Forelimb muscle (tissue), 1 donor: ENCODE results near the gene GRIK4. TPM values are rescaled to one million over a fixed set of nuclear protein-coding genes. Genes with fewer than 3 reads are reported as not detected.
"Not testable (repeated sequence)": the region's sequence is repeated elsewhere in the genome, so short reads cannot be mapped to it uniquely, and the experiment has no call there.

Experiments used
- DNase-seq: peaks from one replicate; pipeline ENCODE4 v3.0.0-alpha.2; 2013; ENCODE audit warnings: low read depth
- polyA plus RNA-seq: library from polyadenylated mRNA; unstranded; fragments of 120-200 nt; gene quantifications from one replicate; pipeline ENCODE4 v1.2.1, GENCODE V29; 2013; ENCODE audit not compliant: insufficient read length

Gene GRIK4
- polyA plus RNA-seq, 1 donor, result 0.23 TPM

GRCh38 chr11:120994091-120994859 lies 482.7 kb downstream of the GRIK4 start:
- DNase-seq, result no peak

GRCh38 chr11:120995184-120995583 lies 483.6 kb downstream of the GRIK4 start:
- DNase-seq, result no peak

DNA sequence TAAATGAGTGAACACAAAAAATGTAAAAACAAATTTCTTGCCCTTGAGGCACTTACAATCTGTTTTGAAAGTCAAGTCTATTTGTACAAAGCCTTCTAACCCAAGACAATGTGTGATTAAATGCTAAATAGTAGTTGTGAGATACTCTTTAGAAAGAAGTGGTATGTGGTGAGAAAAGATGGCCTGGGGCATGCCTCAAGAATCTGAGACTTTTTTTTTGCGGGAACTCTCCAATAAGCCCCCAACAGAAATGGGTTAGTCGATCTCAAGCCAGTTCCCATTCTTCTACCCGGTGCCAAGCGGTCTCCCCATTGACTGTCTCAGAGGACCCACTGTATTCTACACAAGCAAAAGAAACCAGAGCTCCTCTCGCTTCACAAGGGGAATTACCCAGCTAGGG lies 485.4 kb downstream of the GRIK4 start:
- DNase-seq, result no peak

DNA sequence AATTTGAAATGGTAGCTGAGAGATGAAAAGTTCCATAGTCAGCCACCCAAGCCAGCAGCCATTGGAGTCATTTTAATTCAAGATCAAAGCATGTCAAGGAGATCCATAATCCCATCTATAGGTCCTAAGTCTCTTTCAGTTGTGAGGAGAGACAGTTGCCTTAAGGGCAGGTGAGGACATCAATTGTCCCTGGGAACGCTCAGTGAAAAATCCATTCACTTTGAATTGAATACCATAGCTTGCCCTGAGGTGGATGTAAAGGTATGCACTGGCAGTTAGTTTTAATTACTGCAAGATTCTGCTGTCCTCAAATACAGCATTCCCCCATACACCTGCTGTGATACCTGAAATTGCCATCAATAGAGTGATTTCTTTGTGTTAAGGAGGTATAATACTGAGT lies 487.0 kb downstream of the GRIK4 start:
- DNase-seq, result no peak

GRCh38 chr11:121004206-121004840 lies 492.8 kb downstream of the GRIK4 start:
- no peak for DNase-seq

- no peak for DNase-seq
These were observed 495.4 kb downstream of the GRIK4 start for GRCh38 chr11:121006922-121007321.

DNA sequence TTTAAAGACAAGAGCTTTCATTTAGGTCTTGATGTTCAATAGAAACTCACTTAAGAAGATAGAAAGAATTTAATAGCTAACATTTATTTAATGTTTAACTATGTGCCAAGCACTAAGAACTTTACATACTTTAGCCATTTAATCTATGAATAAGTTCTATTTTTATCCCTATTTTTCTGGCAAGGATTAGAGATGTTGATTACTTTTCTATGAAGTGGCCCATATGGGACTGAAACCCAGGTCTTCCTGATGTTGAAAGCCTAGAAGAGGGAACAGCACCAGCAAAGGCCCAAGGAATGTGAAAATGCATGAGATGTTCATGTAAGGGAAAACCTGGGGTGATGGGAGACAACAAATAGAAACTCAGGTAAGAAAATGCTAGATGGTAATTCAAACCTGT lies 497.0 kb downstream of the GRIK4 start:
- DNase-seq, result no peak

- DNase-seq, result no peak
These were observed 500.5 kb downstream of the GRIK4 start for GRCh38 chr11:121012091-121012490.

DNA sequence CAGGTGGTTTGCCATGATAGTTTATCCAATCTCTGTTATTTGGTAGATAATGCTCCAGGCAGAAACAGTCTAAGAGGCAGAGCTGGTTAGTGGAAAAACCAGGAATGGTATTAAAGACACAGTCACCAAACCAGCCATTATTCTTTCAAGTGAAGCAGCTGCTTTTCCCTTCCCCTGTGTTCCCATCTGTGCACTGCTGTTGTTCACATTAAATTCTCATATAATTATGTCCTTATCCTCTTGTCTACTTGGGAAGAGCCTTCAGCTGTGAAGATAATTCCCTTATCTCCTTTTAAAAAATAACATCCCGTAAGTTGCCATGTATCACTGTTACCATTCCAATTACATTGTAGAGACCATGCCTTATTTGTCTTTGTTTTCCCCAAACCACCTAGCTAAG lies 507.2 kb downstream of the GRIK4 start:
- DNase-seq, result no peak

DNA sequence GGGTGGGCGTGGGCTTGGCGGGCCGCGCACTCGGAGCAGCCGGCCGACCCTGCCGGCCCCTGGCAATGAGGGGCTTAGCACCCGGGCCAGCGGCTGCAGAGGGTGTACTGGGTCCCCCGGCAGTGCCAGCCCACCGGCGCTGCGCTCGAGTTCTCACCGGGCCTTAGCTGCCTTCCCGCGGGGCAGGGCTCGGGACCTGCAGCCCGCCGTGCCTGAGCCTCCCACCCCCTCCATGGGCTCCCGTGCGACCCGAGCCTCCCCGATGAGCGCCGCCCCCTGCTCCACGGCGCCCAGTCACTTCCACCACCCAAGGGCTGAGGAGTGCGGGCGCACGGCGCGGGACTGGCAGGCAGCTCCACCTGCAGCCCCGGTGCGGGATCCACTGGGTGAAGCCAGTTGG lies 510.2 kb downstream of the GRIK4 start:
- DNase-seq, result not testable (repeated sequence)

GRCh38 chr11:121023848-121024751 lies 512.6 kb downstream of the GRIK4 start, which contains the start of gene TBCEL:
Gene TBCEL, plus strand, starts transcription at chr11:121024102. Its CDS starts 21,589 bp downstream, at chr11:121045691.
- peak; percentile 40 for DNase-seq

- DNase-seq, result no peak
These were observed 513.4 kb downstream of the GRIK4 start for GRCh38 chr11:121024989-121025388.

- DNase-seq, result no peak
These were observed 517.6 kb downstream of the GRIK4 start for GRCh38 chr11:121029153-121029552.

GRCh38 chr11:121029813-121030445 lies 518.4 kb downstream of the GRIK4 start:
- DNase-seq, result no peak

DNA sequence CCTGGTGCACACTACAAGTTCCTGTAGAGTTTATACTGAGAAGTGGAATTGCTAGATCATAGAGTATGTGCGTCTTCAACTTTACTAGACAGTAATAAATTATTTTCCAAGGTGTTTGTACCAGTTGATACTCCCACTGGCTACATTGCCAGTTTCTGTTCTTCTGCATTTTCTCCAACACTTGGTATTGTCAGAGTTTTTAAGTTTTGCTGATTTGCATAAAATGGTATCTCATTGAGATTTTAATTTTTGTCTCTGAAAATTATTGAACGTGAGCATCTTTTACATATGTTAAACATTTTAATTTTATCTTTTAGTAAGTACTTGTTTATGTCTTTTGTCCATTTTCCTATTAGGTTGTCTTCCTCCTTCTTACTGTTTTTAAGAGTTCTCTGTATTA lies 519.6 kb downstream of the GRIK4 start:
- DNase-seq, result no peak

DNA sequence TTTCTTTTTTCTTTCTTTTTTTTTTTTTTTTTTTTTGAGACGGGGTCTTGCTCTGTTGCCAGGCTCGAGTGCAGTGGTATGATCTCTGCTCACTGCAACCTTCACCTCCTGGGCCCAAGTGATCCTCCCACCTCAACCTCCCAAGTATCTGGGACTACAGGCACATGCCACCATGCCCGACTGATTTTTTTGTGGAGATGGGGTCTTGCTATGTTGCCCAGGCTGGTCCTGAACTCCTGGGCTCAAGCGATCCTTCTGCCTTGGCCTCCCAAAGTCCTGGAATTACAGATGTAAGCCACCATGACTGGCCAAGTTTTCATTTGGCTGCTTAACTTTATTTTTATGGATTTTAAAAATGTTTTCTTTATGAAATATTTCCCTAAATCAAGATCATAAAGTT lies 520.1 kb downstream of the GRIK4 start:
- DNase-seq, result not testable (repeated sequence)

DNA sequence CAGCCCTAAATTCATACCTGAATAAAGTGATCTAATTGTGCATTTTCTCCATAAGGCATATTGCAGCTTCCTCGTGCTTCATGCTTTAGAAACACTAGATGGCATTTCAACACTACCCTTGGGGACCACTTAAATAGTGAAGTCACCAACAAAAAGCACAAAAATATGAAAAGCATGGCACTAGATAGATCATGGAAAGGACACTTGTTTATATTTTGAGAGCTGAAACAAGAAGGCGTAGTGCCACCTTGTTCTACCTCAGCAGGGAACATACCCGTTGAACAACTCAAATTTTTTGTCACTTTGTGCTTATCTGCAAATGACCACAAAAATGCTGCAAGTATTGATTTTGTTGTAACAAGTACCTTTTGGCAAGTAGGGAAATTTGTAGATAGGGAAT lies 521.0 kb downstream of the GRIK4 start:
- DNase-seq, result no peak

- no peak for DNase-seq
These were observed 522.1 kb downstream of the GRIK4 start for GRCh38 chr11:121033635-121034034.

DNA sequence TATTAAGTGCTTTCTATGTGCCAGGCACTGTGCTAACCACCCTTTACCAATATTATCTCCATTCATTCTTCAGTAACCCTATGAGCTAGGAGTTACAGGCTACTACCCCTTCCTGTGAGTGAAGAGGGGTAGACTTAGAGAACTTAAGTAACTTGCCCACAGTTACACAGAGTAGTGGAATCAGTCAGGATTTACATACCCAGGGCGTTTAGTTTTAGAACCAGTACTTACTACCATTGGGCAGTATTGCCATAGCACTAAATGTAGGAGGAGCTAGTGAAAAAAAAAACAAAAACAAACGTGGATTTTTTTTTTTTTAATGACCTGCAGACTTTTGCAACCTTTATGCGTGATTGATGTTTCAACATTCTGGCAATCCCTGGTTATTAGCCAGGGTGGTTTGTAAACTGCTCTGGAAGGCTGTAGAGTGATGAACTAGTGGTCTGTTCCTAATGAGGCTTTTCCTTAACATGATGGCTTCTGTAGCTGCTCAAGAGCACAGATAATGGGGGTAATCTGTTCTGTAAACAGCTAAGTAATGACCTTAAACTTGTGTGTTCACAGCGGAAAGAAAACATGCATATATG lies 523.7 kb downstream of the GRIK4 start:
- DNase-seq, result no peak

- no peak for DNase-seq
These were observed 524.2 kb downstream of the GRIK4 start for GRCh38 chr11:121035780-121036179.

DNA sequence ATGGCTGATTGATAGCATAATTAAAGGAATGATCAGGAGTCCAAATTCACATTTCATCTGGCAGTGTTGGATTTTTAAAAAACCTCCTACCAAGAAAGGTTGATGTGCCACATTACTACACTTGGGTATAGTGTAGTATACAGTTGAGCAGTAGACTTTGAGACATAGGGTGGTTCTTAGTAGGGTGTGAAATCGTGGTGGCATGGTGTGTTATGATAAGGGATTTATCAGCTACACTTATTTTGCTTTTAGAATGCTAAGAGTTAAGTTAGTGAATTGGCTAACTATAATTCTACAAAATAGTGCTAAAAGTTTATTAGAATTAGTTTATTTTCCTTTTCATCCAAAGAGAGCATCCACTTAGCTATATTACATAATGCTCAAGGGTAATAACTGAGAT lies 525.5 kb downstream of the GRIK4 start:
- DNase-seq, result no peak
